Stimulated activated effector memory CD8-positive, alpha-beta T cell treated with anti-CD3 and anti-CD28 coated beads, Interleukin-12 subunit alpha, Interleukin-12 subunit beta, amount 100 ng/mL, for 72 hours (primary cell): Measurements from ENCODE around the gene CCDC12.

Source experiments
- ATAC-seq: fragments of 150-1000 bp; cut with Tn5 transposase; 2 replicates; pipeline ENCODE4 v1.10.0; 2021
- DNase-seq, 2 donors: peaks; one replicate each; pipeline ENCODE4 v3.0.0; 2021 to 2022; ENCODE audit warnings: low spot score in 2 of 2
- H3K27ac Mint-ChIP-seq: one replicate; pipeline ENCODE4 v1.8.0; 2022; ENCODE audit warnings: mild to moderate bottlenecking, mixed read lengths
- H3K36me3 Mint-ChIP-seq: one replicate; pipeline ENCODE4 v1.8.0; 2022; ENCODE audit warnings: mild to moderate bottlenecking, mixed read lengths
- H3K4me1 Mint-ChIP-seq: one replicate; pipeline ENCODE4 v1.8.0; 2022; ENCODE audit warnings: mixed read lengths
- H3K4me3 Mint-ChIP-seq: one replicate; pipeline ENCODE4 v1.8.0; 2022; ENCODE audit warnings: mild to moderate bottlenecking, mixed read lengths
- H3K9me3 Mint-ChIP-seq: one replicate; pipeline ENCODE4 v1.8.0; 2022; ENCODE audit warnings: mixed read lengths

Gene CCDC12

GRCh38 chr3:46935168-46935858 is 41.2 kb downstream of the CCDC12 start:
- ATAC-seq (no peak), DNase-seq (no peak)
- peaks cover 66% of the 10 kb centered on the region for H3K4me1 Mint-ChIP-seq
- H3K4me3 Mint-ChIP-seq: no peak overlapping the region
- H3K27ac Mint-ChIP-seq: peak overlapping the region; percentile 12
- peaks cover 64% of the 10 kb centered on the region for H3K36me3 Mint-ChIP-seq
- H3K9me3 Mint-ChIP-seq: no peaks in the 10 kb centered on the region

GRCh38 chr3:46934498-46935167 is 41.9 kb downstream of the CCDC12 start:
- DNase-seq: no peak
- ATAC-seq: no peak
- Mint-ChIP-seq H3K4me1 (peaks cover 62% of the 10 kb centered on the region), H3K9me3 (no peaks in the 10 kb centered on the region), H3K36me3 (peaks cover 58% of the 10 kb centered on the region), H3K4me3 (no peak overlapping the region), H3K27ac (peak overlapping the region; percentile 12)

GRCh38 chr3:46934072-46934471 is 42.5 kb downstream of the CCDC12 start:
- Mint-ChIP-seq H3K27ac (no peak overlapping the region), H3K4me1 (peaks cover 61% of the 10 kb centered on the region), H3K4me3 (no peak overlapping the region), H3K36me3 (peaks cover 58% of the 10 kb centered on the region), H3K9me3 (peaks cover under 1% of the 10 kb centered on the region)
- ATAC-seq: no peak
- DNase-seq: no peak

- Mint-ChIP-seq H3K9me3 (peaks cover 6% of the 10 kb centered on the region), H3K4me3 (no peak overlapping the region), H3K36me3 (peaks cover 58% of the 10 kb centered on the region), H3K4me1 (peaks cover 64% of the 10 kb centered on the region), H3K27ac (peak overlapping the region; percentile 88)
- DNase-seq: no peak
- no peak for ATAC-seq
Measured at GRCh38 chr3:46933261-46933660, 43.3 kb downstream of the CCDC12 start.

- ATAC-seq: no peak
- H3K4me3 Mint-ChIP-seq: peak overlapping the region; percentile 42
- H3K27ac Mint-ChIP-seq: peak overlapping the region; percentile 88
- peaks cover 65% of the 10 kb centered on the region for H3K4me1 Mint-ChIP-seq
- peaks cover 6% of the 10 kb centered on the region for H3K9me3 Mint-ChIP-seq
- peaks cover 55% of the 10 kb centered on the region for H3K36me3 Mint-ChIP-seq
- DNase-seq: no peak
Measured at GRCh38 chr3:46932455-46933225, 43.9 kb downstream of the CCDC12 start.

GRCh38 chr3:46931631-46932331 is 44.8 kb downstream of the CCDC12 start:
- peaks cover 54% of the 10 kb centered on the region for H3K36me3 Mint-ChIP-seq
- H3K4me1 Mint-ChIP-seq: peaks cover 71% of the 10 kb centered on the region
- H3K27ac Mint-ChIP-seq: peak overlapping the region; percentile 88
- H3K4me3 Mint-ChIP-seq: peak overlapping the region; percentile 42
- DNase-seq: no peak
- ATAC-seq: peak; percentile 53
- peaks cover 6% of the 10 kb centered on the region for H3K9me3 Mint-ChIP-seq

GRCh38 chr3:46930945-46931403 is 45.6 kb downstream of the CCDC12 start:
- H3K36me3 Mint-ChIP-seq: peaks cover 54% of the 10 kb centered on the region
- ATAC-seq (no peak), DNase-seq (no peak)
- peaks cover 6% of the 10 kb centered on the region for H3K9me3 Mint-ChIP-seq
- H3K27ac Mint-ChIP-seq: peak overlapping the region; percentile 88
- peaks cover 79% of the 10 kb centered on the region for H3K4me1 Mint-ChIP-seq
- H3K4me3 Mint-ChIP-seq: peak overlapping the region; percentile 42

- peak; percentile 14 for ATAC-seq
- H3K36me3 Mint-ChIP-seq: peaks cover 54% of the 10 kb centered on the region
- peaks cover 80% of the 10 kb centered on the region for H3K4me1 Mint-ChIP-seq
- peak overlapping the region; percentile 42 for H3K4me3 Mint-ChIP-seq
- H3K27ac Mint-ChIP-seq: peak overlapping the region; percentile 88
- peaks cover 6% of the 10 kb centered on the region for H3K9me3 Mint-ChIP-seq
- no peak for DNase-seq
Measured at GRCh38 chr3:46930166-46930944, 46.2 kb downstream of the CCDC12 start.

- ATAC-seq: no peak
- H3K27ac Mint-ChIP-seq: peak overlapping the region; percentile 88
- no peak for DNase-seq
- no peak overlapping the region for H3K4me3 Mint-ChIP-seq
- H3K36me3 Mint-ChIP-seq: peaks cover 58% of the 10 kb centered on the region
- peaks cover 81% of the 10 kb centered on the region for H3K4me1 Mint-ChIP-seq
- H3K9me3 Mint-ChIP-seq: peaks cover 6% of the 10 kb centered on the region
Measured at GRCh38 chr3:46929324-46929723, 47.2 kb downstream of the CCDC12 start.

- Mint-ChIP-seq H3K36me3 (peaks cover 64% of the 10 kb centered on the region), H3K9me3 (peaks cover 6% of the 10 kb centered on the region), H3K27ac (peak overlapping the region; percentile 88), H3K4me3 (no peak overlapping the region), H3K4me1 (peaks cover 80% of the 10 kb centered on the region)
- ATAC-seq (no peak), DNase-seq (no peak)
Measured at GRCh38 chr3:46928282-46928681, 48.3 kb downstream of the CCDC12 start.

- H3K27ac Mint-ChIP-seq: peak overlapping the region; percentile 88
- peaks cover 82% of the 10 kb centered on the region for H3K4me1 Mint-ChIP-seq
- H3K4me3 Mint-ChIP-seq: peak overlapping the region; percentile 47
- no peak for DNase-seq
- ATAC-seq: no peak
- H3K9me3 Mint-ChIP-seq: peaks cover 6% of the 10 kb centered on the region
- H3K36me3 Mint-ChIP-seq: peaks cover 69% of the 10 kb centered on the region
Measured at GRCh38 chr3:46927718-46928073, 48.8 kb downstream of the CCDC12 start.

- H3K4me3 Mint-ChIP-seq: peak overlapping the region; percentile 47
- peaks cover 75% of the 10 kb centered on the region for H3K36me3 Mint-ChIP-seq
- peak overlapping the region; percentile 88 for H3K27ac Mint-ChIP-seq
- peaks cover 6% of the 10 kb centered on the region for H3K9me3 Mint-ChIP-seq
- ATAC-seq: peak; percentile 50
- H3K4me1 Mint-ChIP-seq: peaks cover 76% of the 10 kb centered on the region
- DNase-seq: no peak
Measured at GRCh38 chr3:46926871-46927717, 49.5 kb downstream of the CCDC12 start.

GRCh38 chr3:46926447-46926846 is 50.1 kb downstream of the CCDC12 start:
- ATAC-seq: no peak
- Mint-ChIP-seq H3K4me1 (peaks cover 69% of the 10 kb centered on the region), H3K4me3 (peak overlapping the region; percentile 47), H3K9me3 (peaks cover 6% of the 10 kb centered on the region), H3K36me3 (peaks cover 82% of the 10 kb centered on the region), H3K27ac (peak overlapping the region; percentile 88)
- no peak for DNase-seq

GRCh38 chr3:46926039-46926438 is 50.5 kb downstream of the CCDC12 start:
- peaks cover 65% of the 10 kb centered on the region for H3K4me1 Mint-ChIP-seq

More at GRCh38 chr3:46926039-46926438, 50.5 kb downstream of the CCDC12 start:
- H3K4me3 Mint-ChIP-seq: no peak overlapping the region
- H3K36me3 Mint-ChIP-seq: peaks cover 86% of the 10 kb centered on the region
- DNase-seq: no peak
- no peak for ATAC-seq
- peak overlapping the region; percentile 88 for H3K27ac Mint-ChIP-seq
- H3K9me3 Mint-ChIP-seq: peaks cover 6% of the 10 kb centered on the region
